K562 (cell line): ENCODE data around the gene RPL15. TPM values are rescaled to one million over a fixed set of nuclear protein-coding genes. Genes with fewer than 3 reads are reported as not detected.

Source experiments
- ATAC-seq: fragments of 200-7000 bp; cut with Tn5 transposase; 3 replicates; pipeline ENCODE4 v1.9.1; 2020; ENCODE audit warnings: moderate library complexity
- BruUV-seq: library from RNA; stranded (reverse); fragments of 400-500 nt; replicated peaks from 2 replicates; lab custom pipeline; 2021; lab: Mats Ljungman, UMichigan
- CTCF ChIA-PET: fragments of 300-600 bp; formaldehyde crosslinking; extraction: SDS; loops from one replicate; lab custom pipeline; 2021; ENCODE audit warnings: low intra/inter-chr PET ratio; lab: Yijun Ruan, JAX
- POLR2A ChIA-PET: fragments of 300-600, 350-650 bp; sonication (Branson Sonifier 250); formaldehyde crosslinking; extraction: SDS; loops from one replicate; lab custom pipeline; 2021; ENCODE audit warnings: antibody characterized with exemption, inconsistent platforms; lab: Yijun Ruan, JAX
- DNase-seq, 4 experiments: peaks; one replicate each; pipeline versions ENCODE4 v3.0.0 to v3.0.0-alpha.2; 2011 to 2018; ENCODE audit warnings: low spot score in 3 of 4, mixed read lengths in 3 of 4; ENCODE audit errors: extremely low read depth in 1 of 4
- FAIRE-seq: peaks from 2 replicates; lab custom pipeline; 2011; peaks lifted over from hg19 to GRCh38; lab: Jason Lieb, UNC
- H2AFZ ChIP-seq: 2 replicates; pipeline ENCODE4 v1.6.0; 2011; ENCODE audit warnings: low read depth, low read length, control low read depth, inconsistent platforms
- H3K27ac ChIP-seq: fragments of 200-600 bp; 3 replicates; pipeline ENCODE4 v1.8.0; 2011; ENCODE audit warnings: low read depth, mild to moderate bottlenecking, control low read depth, inconsistent platforms, low read length, moderate library complexity, mixed read lengths; ENCODE audit errors: extremely low read depth
- H3K27me3 ChIP-seq, 2 experiments: fragments of 300-600 bp in 1 of 2; 2 replicates in 1 of 2; 3 replicates in 1 of 2; pipeline versions ENCODE4 v1.6.0 to v1.8.0; 2011; ENCODE audit warnings: inconsistent platforms in 2 of 2, low read length in 2 of 2, mild to moderate bottlenecking in 1 of 2, mixed read lengths in 1 of 2, moderate library complexity in 1 of 2; ENCODE audit not compliant: control insufficient read depth in 2 of 2, insufficient read depth in 2 of 2
- H3K36me3 ChIP-seq: fragments of 300-600 bp; 3 replicates; pipeline ENCODE4 v1.8.0; 2011; ENCODE audit warnings: mild to moderate bottlenecking, low read length, inconsistent platforms; ENCODE audit not compliant: control insufficient read depth, insufficient read depth
- H3K4me1 ChIP-seq, 2 experiments: fragments of 200-600 bp in 1 of 2; replicated peaks in 1 of 2; 2 replicates in 1 of 2; 3 replicates in 1 of 2; pipeline versions ENCODE4 v1.5.1 to v1.8.0; 2011; ENCODE audit warnings: inconsistent platforms in 2 of 2, low read length in 2 of 2, mild to moderate bottlenecking in 1 of 2, mixed read lengths in 1 of 2, moderate library complexity in 1 of 2; ENCODE audit not compliant: control insufficient read depth in 2 of 2, insufficient read depth in 2 of 2
- H3K4me2 ChIP-seq: 2 replicates; pipeline ENCODE4 v1.6.1; 2011; ENCODE audit warnings: low read length, control low read depth, inconsistent platforms, mixed read lengths; ENCODE audit not compliant: insufficient read depth
- H3K4me3 ChIP-seq: fragments of 200-600 bp; sonication (generic), shearing (Covaris generic); 2 replicates; pipeline ENCODE4 v1.5.1; 2016; ENCODE audit warnings: control low read depth, inconsistent platforms
- H3K79me2 ChIP-seq: fragments of 200-600 bp; 3 replicates; pipeline ENCODE4 v1.8.0; 2011; ENCODE audit warnings: low read length, inconsistent platforms; ENCODE audit not compliant: control insufficient read depth, insufficient read depth
- H3K9ac ChIP-seq, 2 experiments: 2 replicates each; pipeline versions ENCODE4 v1.6.0 to v1.6.1; 2011; ENCODE audit warnings: low read depth in 2 of 2, low read length in 2 of 2, control low read depth in 1 of 2, inconsistent platforms in 1 of 2, mild to moderate bottlenecking in 1 of 2, mixed read lengths in 1 of 2; ENCODE audit not compliant: insufficient read depth in 1 of 2
- H3K9me1 ChIP-seq: one replicate; pipeline ENCODE4 v1.6.0; 2011; ENCODE audit warnings: inconsistent platforms, mild to moderate bottlenecking, low read length, moderate library complexity; ENCODE audit not compliant: control insufficient read depth, insufficient read depth
- H3K9me3 ChIP-seq: replicated peaks from 2 replicates; pipeline ENCODE4 v1.5.1; 2011; ENCODE audit warnings: low read depth, low read length, inconsistent platforms; ENCODE audit not compliant: control insufficient read depth, insufficient read depth
- H4K20me1 ChIP-seq: replicated peaks from 2 replicates; pipeline ENCODE4 v1.6.1; 2011; ENCODE audit warnings: low read length, inconsistent platforms, mixed read lengths; ENCODE audit not compliant: control insufficient read depth, insufficient read depth
- AFF1 ChIP-seq, 2 experiments: fragments of 450-650 bp; IDR thresholded peaks; 2 replicates each; pipeline ENCODE4 v1.6.1; 2018; ENCODE audit warnings: mild to moderate bottlenecking in 2 of 2, low read depth in 1 of 2; ENCODE audit not compliant: partially characterized antibody in 2 of 2
- CREB1 ChIP-seq, 2 experiments: sonication (generic) in 1 of 2; formaldehyde crosslinking in 1 of 2; IDR thresholded peaks; 2 replicates each; pipeline versions ENCODE4 v1.6.1 to v1.8.0; 2012 to 2022; ENCODE audit warnings: inconsistent platforms in 1 of 2, mild to moderate bottlenecking in 1 of 2, missing genetic modification reagents in 1 of 2, moderate library complexity in 1 of 2
- CXXC5 ChIP-seq: fragments of 250-450 bp; sonication (Bioruptor Pico); IDR thresholded peaks from 2 replicates; pipeline ENCODE4 v1.8.0; 2022; ENCODE audit warnings: inconsistent platforms, mild to moderate bottlenecking, moderate library complexity
- ILF3 ChIP-seq: fragments of 450-650 bp; IDR thresholded peaks from 2 replicates; pipeline ENCODE4 v1.6.1; 2018; ENCODE audit warnings: antibody characterized with exemption, mild to moderate bottlenecking, moderate library complexity, borderline replicate concordance
- KDM5B ChIP-seq: fragments of 200-600 bp; sonication (generic); IDR thresholded peaks from 2 replicates; pipeline ENCODE4 v1.6.1; 2012; ENCODE audit warnings: low read depth, mild to moderate bottlenecking, moderate library complexity, low read length, control low read depth, inconsistent platforms; ENCODE audit not compliant: insufficient replicate concordance
- KHSRP ChIP-seq: fragments of 450-650 bp; IDR thresholded peaks from 2 replicates; pipeline ENCODE4 v1.6.1; 2017
- NFIC ChIP-seq: fragments of 450-650 bp; IDR thresholded peaks from 2 replicates; pipeline ENCODE4 v1.6.1; 2017; ENCODE audit warnings: mild to moderate bottlenecking, inconsistent platforms
- POLR2A ChIP-seq: fragments of 450-650 bp; conservative IDR thresholded peaks from 2 replicates; pipeline ENCODE4 v1.6.1; 2016
- POLR2AphosphoS2 ChIP-seq: IDR thresholded peaks from 2 replicates; pipeline ENCODE4 v1.6.1; 2012; ENCODE audit warnings: low read length, improper control_type of control experiment
- POLR2AphosphoS5 ChIP-seq: IDR thresholded peaks from 2 replicates; pipeline ENCODE4 v1.6.1; 2011; ENCODE audit warnings: mild to moderate bottlenecking, low read depth, low read length, moderate library complexity; ENCODE audit not compliant: control insufficient read depth, insufficient read depth
- POLR2B ChIP-seq: fragments of 450-650 bp; IDR thresholded peaks from 2 replicates; pipeline ENCODE4 v1.6.1; 2018; ENCODE audit warnings: low read depth; ENCODE audit not compliant: partially characterized antibody
- SMAD1 ChIP-seq: fragments of 150-350 bp; IDR thresholded peaks from 2 replicates; pipeline ENCODE4 v1.6.1; 2014; ENCODE audit warnings: low read length, low read depth; ENCODE audit not compliant: partially characterized antibody
- ZNF57 ChIP-seq: fragments of 450-650 bp; formaldehyde crosslinking; IDR thresholded peaks from 2 replicates; pipeline ENCODE4 v1.4.0; 2020; ENCODE audit warnings: mild to moderate bottlenecking, moderate library complexity
- ZNF584 ChIP-seq: fragments of 200-800 bp; sonication (Bioruptor generic); IDR thresholded peaks from 2 replicates; pipeline ENCODE4 v1.6.1; 2016; ENCODE audit warnings: low read depth, mild to moderate bottlenecking, missing genetic modification characterization, missing compliant biosample characterization
- ZNF655 ChIP-seq: fragments of 250-450 bp; sonication (Bioruptor Pico); IDR thresholded peaks from 2 replicates; pipeline ENCODE4 v1.5.0; 2021
- ZNF717 ChIP-seq: fragments of 250-450 bp; sonication (Bioruptor Pico); IDR thresholded peaks from 2 replicates; pipeline ENCODE4 v1.5.0; 2021
- WGBS: fragments of 100-300 bp; shearing (Covaris generic); methylation state at CpG from one replicate; pipeline ENCODE4 v1.1.6; 2016; ENCODE audit warnings: low coverage, mixed read lengths; ENCODE audit not compliant: insufficient coverage; ENCODE audit errors: missing lambda C conversion rate; 5-methylcytosine and 5-hydroxymethylcytosine counted together
- in situ Hi-C: fragments of 300-500 bp; cut with MboI; formaldehyde crosslinking; loops from 4 replicates; pipeline ENCODE4 v1.15.0; 2018; ENCODE audit warnings: inconsistent platforms, mixed read lengths
- intact Hi-C: fragments of 100-400 bp; cut with micrococcal nuclease; formaldehyde crosslinking; loops from 2 replicates; pipeline ENCODE4 v1.14.2; 2022
- polyA plus RNA-seq, 8 experiments: library from polyadenylated mRNA; depleted of rRNA in 4 of 8; stranded (reverse) in 5 of 8; unstranded in 3 of 8; fragments of >200 nt; fragmentation: Nextera tagmentation in 2 of 8; fragmentation: Illumina TruSeq in 1 of 8; extraction: Ambion mirVana in 2 of 8; extraction: Trizol in 1 of 8; gene quantifications; 2 replicates each; pipeline versions ENCODE4 v1.2.1 to v1.2.3, GENCODE V29; 2011 to 2014; ENCODE audit warnings: inconsistent platforms in 1 of 8, missing spikeins in 1 of 8
- total RNA-seq, 7 experiments: library from RNA; depleted of rRNA in 6 of 7; stranded (reverse); fragments of >200 nt in 6 of 7; fragmentation: Illumina TruSeq in 2 of 7; extraction: Trizol in 2 of 7; gene quantifications; 2 replicates each; pipeline versions ENCODE4 v1.2.1 to v1.2.3, GENCODE V29; 2011 to 2021; ENCODE audit warnings: low replicate concordance in 1 of 7

Gene RPL15
- total and polyA plus RNA-seq, 9 of the 15 experiments (the other 6 are each of a cell fraction or from before 2014, with no cell fraction given) = 2,393 to 8,850 (median 3,928) TPM

DNA sequence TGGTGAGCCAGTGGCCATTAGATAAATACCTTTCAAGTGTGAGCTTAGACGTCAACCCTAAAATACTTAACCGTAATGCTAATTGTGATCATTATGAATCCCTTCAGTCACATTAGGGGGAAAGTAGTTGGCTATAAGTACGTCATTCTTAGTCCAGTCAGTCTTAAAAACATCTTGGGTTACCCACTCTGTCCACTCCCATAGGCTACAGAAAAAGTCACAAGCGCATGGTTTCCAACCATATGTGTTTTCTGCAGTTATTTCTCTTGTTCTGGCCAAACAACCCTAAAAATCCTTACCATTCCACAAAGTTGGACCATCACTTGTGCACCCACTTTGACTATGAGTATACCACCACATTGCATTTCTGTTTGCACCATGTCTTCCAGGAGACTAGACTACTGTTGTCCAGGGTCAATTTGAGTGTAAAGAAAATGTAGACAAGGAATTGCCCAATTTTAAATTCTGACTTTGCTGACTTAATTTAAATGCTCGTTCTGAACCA lies 3.3 kb downstream of the RPL15 start (continued):
- peak; percentile 5 for TF ChIP-seq SMAD1
- TF ChIP-seq, all 486 proteins: peak for 19

- ChIA-PET CTCF (no interaction called here), POLR2A (interaction anchor here (1.1 to 7.1 kb wide), 6 partner anchors 8 to 146 kb away, joined by 3 to 165 read pairs (median 6); no protein-coding TSS in a partner anchor)
- Histone ChIP-seq H3K9me1 (no peaks in the 10 kb centered on the region), H3K4me3 (no peak overlapping the region), H3K36me3 (peaks cover 39% of the 10 kb centered on the region), H3K27me3 (no peaks in the 10 kb centered on the region), H3K4me2 (no peak overlapping the region), H2AFZ (no peak overlapping the region), H3K4me1 (peaks cover 9 to 21% of the 10 kb centered on the region in 2 experiments), H3K9ac (no peak overlapping the region), H3K79me2 (peaks cover 42% of the 10 kb centered on the region), H3K9me3 (no peaks in the 10 kb centered on the region), H3K27ac (no peak overlapping the region; the same call in 2 of the 3 replicates), H4K20me1 (peaks cover 22% of the 10 kb centered on the region)
- ATAC-seq (no peak), FAIRE-seq (no peak), DNase-seq (peak in 1 of 4 experiments; percentile 41)
- no TSS peak for BruUV-seq
- intact Hi-C loops (no loop called here), in situ Hi-C loops (no loop called here)
- 66% methylated on average over 3 of the region's 3 CpGs for WGBS
- TF ChIP-seq ZNF717 (peak; percentile 51; the same call in 1 of the 2 replicates), ZNF584 (CRISPR knock-in tag) (no peak), ZNF57 (0 out of 2 replicates have a peak, but pooled peaks have one; percentile 59), NFIC (no peak; the same call in 1 of the 2 replicates), POLR2B (peak; percentile 68), POLR2A (peak; percentile 68; the same call in 1 of the 2 replicates), AFF1 (IDR thresholded peaks at IDR 0.05; ENCODE audit: low read depth in 1 of 2, partially characterized antibody in 2 of 2) (peak in 1 of 2 experiments; percentile 14), KDM5B (peak; percentile 55), CXXC5 (CRISPR knock-in tag) (no peak), POLR2AphosphoS5 (peak; percentile 79), KHSRP (peak; percentile 11; the same call in 1 of the 2 replicates), CREB1 (IDR thresholded peaks at IDR 0.05) (peak; percentile 24; the same call in 1 of the 2 replicates), CREB1 (CRISPR knock-in tag; IDR thresholded peaks at IDR 0.05) (no peak), POLR2AphosphoS2 (peak; percentile 95), ZNF655 (peak; percentile 48; the same call in 1 of the 2 replicates), ILF3 (peak; percentile 82)
Observed at GRCh38 chr3:23921052-23921511, 4.2 kb downstream of the RPL15 start.
